CD4-positive, CD25-positive, alpha-beta regulatory T cell (primary cell): Measurements from ENCODE around the gene MRTFA. TPM values are rescaled to one million over a fixed set of nuclear protein-coding genes. Genes with fewer than 3 reads are reported as not detected.
A peak's percentile ranks its signal among the peaks of the same experiment; 100 is the strongest.

Experiments
- ATAC-seq, 2 donors: fragments of 150-1000 bp; cut with Tn5 transposase; one replicate each; pipeline ENCODE4 v1.10.0; 2021; ENCODE audit warnings: low read depth in 2 of 2, moderate number of reproducible peaks in 2 of 2, moderate library complexity in 1 of 2
- DNase-seq, 3 donors: peaks; one replicate each; pipeline versions ENCODE4 v3.0.0 to v3.0.0-alpha.2; 2012 to 2022; ENCODE audit warnings: mixed read lengths in 1 of 3
- H3K27ac ChIP-seq: one replicate; pipeline ENCODE4 v1.7.0; 2013; ENCODE audit warnings: mild to moderate bottlenecking, low read length; ENCODE audit not compliant: insufficient read depth, poor library complexity, severe bottlenecking
- H3K27me3 ChIP-seq: one replicate; pipeline ENCODE4 v1.7.0; 2013; ENCODE audit warnings: low read length; ENCODE audit not compliant: control insufficient read depth, insufficient read depth
- H3K36me3 ChIP-seq: one replicate; pipeline ENCODE4 v1.7.0; 2013; ENCODE audit warnings: mild to moderate bottlenecking, low read length, moderate library complexity; ENCODE audit not compliant: control insufficient read depth, insufficient read depth
- H3K4me1 ChIP-seq: 2 replicates; pipeline ENCODE4 v1.7.0; 2013; ENCODE audit warnings: mild to moderate bottlenecking, low read length; ENCODE audit not compliant: insufficient read depth, control insufficient read depth, poor library complexity, severe bottlenecking
- H3K4me3 ChIP-seq: one replicate; pipeline ENCODE4 v1.7.0; 2013; ENCODE audit warnings: low read depth, mild to moderate bottlenecking, low read length, moderate library complexity
- H3K9me3 ChIP-seq, 2 experiments: 1 replicate in 1 of 2; 2 replicates in 1 of 2; pipeline ENCODE4 v1.7.0; 2013; ENCODE audit warnings: low read length in 2 of 2, mild to moderate bottlenecking in 1 of 2, moderate library complexity in 1 of 2; ENCODE audit not compliant: control insufficient read depth in 2 of 2
- H3K27ac Mint-ChIP-seq, 3 donors: one replicate each; pipeline ENCODE4 v1.8.0; 2020 to 2022; ENCODE audit warnings: mild to moderate bottlenecking in 3 of 3, mixed read lengths in 3 of 3, moderate library complexity in 2 of 3
- H3K27me3 Mint-ChIP-seq: one replicate; pipeline ENCODE4 v1.8.0; 2022; ENCODE audit warnings: mild to moderate bottlenecking, mixed read lengths
- H3K36me3 Mint-ChIP-seq: one replicate; pipeline ENCODE4 v1.8.0; 2020; ENCODE audit warnings: mixed read lengths
- H3K4me1 Mint-ChIP-seq, 4 donors: one replicate each; pipeline ENCODE4 v1.8.0; 2020 to 2022; ENCODE audit warnings: mixed read lengths in 4 of 4, mild to moderate bottlenecking in 1 of 4
- H3K4me3 Mint-ChIP-seq, 4 donors: one replicate each; pipeline ENCODE4 v1.8.0; 2020 to 2022; ENCODE audit warnings: mild to moderate bottlenecking in 4 of 4, mixed read lengths in 4 of 4, moderate library complexity in 3 of 4
- H3K9me3 Mint-ChIP-seq, 7 donors: one replicate each; pipeline ENCODE4 v1.8.0; 2020 to 2022; ENCODE audit warnings: mixed read lengths in 7 of 7, mild to moderate bottlenecking in 3 of 7, moderate library complexity in 2 of 7
- polyA plus RNA-seq, 4 donors: library from polyadenylated mRNA; unstranded; fragments of 300-500 nt; fragmentation: Illumina TruSeq; gene quantifications; one replicate each; pipeline ENCODE4 v1.2.3, GENCODE V29; 2021
- total RNA-seq: library from RNA; stranded (reverse); gene quantifications from one replicate; pipeline ENCODE4 v1.2.3, GENCODE V29; 2022

The MRTFA gene
- total and polyA plus RNA-seq, 5 donors from 2014 or later, result 11.3 to 94.5 (median 16.4) TPM

DNA sequence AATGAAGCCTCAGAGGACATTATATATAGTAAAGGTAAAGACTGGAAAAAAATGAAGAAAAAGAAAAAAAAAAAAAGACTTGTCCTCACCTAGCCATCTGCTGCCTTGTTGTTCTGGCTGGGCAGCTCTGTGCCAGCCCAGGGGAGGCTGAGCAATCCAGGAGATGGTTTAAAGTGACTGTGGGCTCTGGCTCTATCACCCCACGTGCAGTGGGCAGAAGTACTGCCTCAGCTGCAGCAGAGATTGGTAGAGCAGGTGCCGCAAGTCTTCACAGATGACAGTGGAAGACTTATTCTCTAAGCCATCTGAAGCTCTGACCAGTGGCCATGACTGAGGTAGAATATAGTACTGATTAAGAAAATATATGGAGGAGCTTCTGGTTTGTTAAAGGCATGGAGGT is 203.9 kb downstream of the MRTFA start:
- H3K4me1 ChIP-seq, result peaks cover 11% of the 10 kb centered on the region
- peaks cover 36% of the 10 kb centered on the region for H3K36me3 Mint-ChIP-seq
- H3K4me3 ChIP-seq, result no peak overlapping the region
- H3K36me3 ChIP-seq, result peaks cover 74% of the 10 kb centered on the region
- H3K27ac Mint-ChIP-seq, result peak overlapping the region in 2 of 3 donors; percentile 3 to 48
- DNase-seq (no peak), ATAC-seq (no peak)
- H3K27me3 Mint-ChIP-seq, result no peaks in the 10 kb centered on the region
- no peak overlapping the region for H3K27ac ChIP-seq
- no peaks in the 10 kb centered on the region for H3K27me3 ChIP-seq
- H3K9me3 Mint-ChIP-seq, result no peaks in the 10 kb centered on the region
- H3K4me1 Mint-ChIP-seq, result peaks cover 20 to 42% (median 22%) of the 10 kb centered on the region in 4 donors
- no peaks in the 10 kb centered on the region for H3K9me3 ChIP-seq
- H3K4me3 Mint-ChIP-seq, result no peak overlapping the region

DNA sequence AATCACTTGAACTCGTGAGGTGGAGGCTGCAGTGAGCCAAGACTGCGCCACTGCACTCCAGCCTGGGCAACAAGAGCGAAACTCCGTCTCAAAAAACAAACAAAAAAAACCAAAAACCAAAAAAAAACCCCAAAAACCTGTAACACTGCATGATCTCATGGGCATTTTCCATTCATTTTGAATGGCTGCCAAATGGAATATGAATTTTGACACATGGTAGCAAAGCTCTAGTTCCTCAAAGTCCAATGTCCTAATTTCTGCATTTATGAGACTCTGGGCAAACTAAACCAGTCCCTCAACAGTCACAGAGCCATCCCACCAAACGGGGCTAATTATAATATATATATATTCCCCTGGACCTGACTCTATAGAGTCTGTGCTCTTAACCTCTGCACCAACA is 204.4 kb downstream of the MRTFA start:
- Histone ChIP-seq H3K27ac (no peak overlapping the region), H3K9me3 (no peaks in the 10 kb centered on the region), H3K27me3 (no peaks in the 10 kb centered on the region), H3K4me3 (no peak overlapping the region), H3K36me3 (peaks cover 79% of the 10 kb centered on the region), H3K4me1 (peaks cover 10% of the 10 kb centered on the region)
- peak overlapping the region in 1 of 3 donors; percentile 43 for H3K27ac Mint-ChIP-seq
- no peaks in the 10 kb centered on the region for H3K27me3 Mint-ChIP-seq
- peaks cover 16 to 37% (median 20%) of the 10 kb centered on the region in 4 donors for H3K4me1 Mint-ChIP-seq
- no peak overlapping the region for H3K4me3 Mint-ChIP-seq
- peaks cover 37% of the 10 kb centered on the region for H3K36me3 Mint-ChIP-seq
- H3K9me3 Mint-ChIP-seq, result no peaks in the 10 kb centered on the region
- ATAC-seq (no peak), DNase-seq (no peak)

DNA sequence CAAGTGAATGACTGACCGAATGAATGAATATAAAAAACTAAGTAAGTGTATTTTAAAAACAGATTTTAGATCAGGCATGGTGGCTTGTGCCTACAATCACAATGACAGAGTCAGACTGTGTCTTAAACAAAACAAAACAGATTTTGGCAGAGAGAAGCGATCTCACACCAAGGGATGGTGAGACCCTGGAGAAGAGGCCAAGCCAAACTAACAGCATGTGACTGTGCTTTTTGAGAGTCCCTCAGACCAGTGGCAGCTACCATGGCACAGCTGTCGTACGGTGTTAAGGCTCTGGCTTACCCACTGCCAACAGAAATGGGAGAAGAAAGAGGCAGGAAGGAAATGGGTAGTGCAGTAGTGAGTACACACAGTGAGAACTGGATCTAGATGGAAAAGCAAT is 205.5 kb downstream of the MRTFA start:
- peak overlapping the region in 2 of 3 donors; percentile 54 to 75 for H3K27ac Mint-ChIP-seq
- H3K36me3 Mint-ChIP-seq, result peaks cover 48% of the 10 kb centered on the region
- H3K9me3 ChIP-seq, result no peaks in the 10 kb centered on the region
- ATAC-seq (no peak), DNase-seq (no peak)
- no peak overlapping the region for H3K27ac ChIP-seq
- H3K36me3 ChIP-seq, result peaks cover 87% of the 10 kb centered on the region
- H3K27me3 Mint-ChIP-seq, result no peaks in the 10 kb centered on the region
- no peaks in the 10 kb centered on the region for H3K4me1 ChIP-seq
- no peak overlapping the region for H3K4me3 Mint-ChIP-seq
- H3K9me3 Mint-ChIP-seq, result no peaks in the 10 kb centered on the region
- H3K4me3 ChIP-seq, result no peak overlapping the region
- H3K27me3 ChIP-seq, result no peaks in the 10 kb centered on the region
- H3K4me1 Mint-ChIP-seq, result peaks cover 6 to 35% (median 13%) of the 10 kb centered on the region in 4 donors

DNA sequence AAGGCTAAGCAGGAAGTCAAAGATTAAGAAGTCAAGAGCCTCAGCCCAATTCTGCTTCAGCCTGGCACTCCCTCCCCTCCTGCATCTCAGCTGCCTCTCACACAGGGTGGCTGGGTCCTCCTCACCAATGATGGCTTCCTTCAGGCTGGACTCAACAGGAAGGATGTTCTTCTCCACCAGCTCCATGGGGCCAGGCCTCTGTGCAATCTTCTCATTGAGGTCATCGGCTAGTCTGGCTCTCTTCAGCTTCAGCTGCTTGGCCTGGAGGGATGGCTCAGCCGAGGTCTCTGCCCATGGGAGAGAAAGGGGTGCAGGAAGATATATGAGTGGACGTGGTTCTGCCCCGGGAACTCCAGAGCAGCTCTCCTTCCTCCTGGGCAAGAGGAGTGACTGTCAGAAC is 207.0 kb downstream of the MRTFA start:
- Histone ChIP-seq H3K4me3 (no peak overlapping the region), H3K36me3 (peaks cover 91% of the 10 kb centered on the region), H3K9me3 (no peaks in the 10 kb centered on the region), H3K4me1 (no peaks in the 10 kb centered on the region), H3K27ac (no peak overlapping the region), H3K27me3 (no peaks in the 10 kb centered on the region)
- Mint-ChIP-seq H3K4me3 (no peak overlapping the region), H3K9me3 (no peaks in the 10 kb centered on the region), H3K36me3 (peaks cover 50% of the 10 kb centered on the region), H3K27me3 (no peaks in the 10 kb centered on the region), H3K4me1 (peaks cover 6 to 36% (median 13%) of the 10 kb centered on the region in 4 donors), H3K27ac (peak overlapping the region; percentile 73 to 87 (median 87))
- no peak for DNase-seq
- ATAC-seq, result no peak

DNA sequence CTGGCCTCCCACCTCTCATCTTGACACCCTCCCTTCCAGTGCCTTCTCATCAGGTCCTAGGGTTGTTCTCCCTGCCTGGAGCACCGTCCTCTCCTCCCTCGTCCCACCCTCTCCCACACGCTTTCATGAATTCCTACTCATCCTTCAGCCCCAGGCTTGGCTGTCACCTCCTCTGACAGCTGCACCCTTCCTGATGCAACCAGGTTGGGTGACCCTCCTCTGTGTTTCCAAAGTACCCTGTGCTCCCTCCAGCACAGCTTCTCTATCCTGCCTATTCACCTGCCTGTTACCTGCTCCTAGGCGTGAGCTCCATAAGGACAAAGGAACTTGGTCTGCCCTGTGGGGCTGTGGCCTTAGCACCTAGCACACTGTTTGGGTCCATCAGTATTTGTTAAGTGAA is 207.7 kb downstream of the MRTFA start:
- peaks cover 6 to 36% (median 12%) of the 10 kb centered on the region in 4 donors for H3K4me1 Mint-ChIP-seq
- peak overlapping the region; percentile 69 to 87 (median 73) for H3K27ac Mint-ChIP-seq
- H3K27me3 Mint-ChIP-seq, result no peaks in the 10 kb centered on the region
- peaks cover 45% of the 10 kb centered on the region for H3K36me3 Mint-ChIP-seq
- DNase-seq (no peak), ATAC-seq (no peak)
- H3K4me3 ChIP-seq, result no peak overlapping the region
- H3K4me3 Mint-ChIP-seq, result no peak overlapping the region
- peaks cover 91% of the 10 kb centered on the region for H3K36me3 ChIP-seq
- no peaks in the 10 kb centered on the region for H3K9me3 Mint-ChIP-seq
- H3K9me3 ChIP-seq, result no peaks in the 10 kb centered on the region
- no peaks in the 10 kb centered on the region for H3K27me3 ChIP-seq
- H3K27ac ChIP-seq, result no peak overlapping the region
- no peaks in the 10 kb centered on the region for H3K4me1 ChIP-seq

DNA sequence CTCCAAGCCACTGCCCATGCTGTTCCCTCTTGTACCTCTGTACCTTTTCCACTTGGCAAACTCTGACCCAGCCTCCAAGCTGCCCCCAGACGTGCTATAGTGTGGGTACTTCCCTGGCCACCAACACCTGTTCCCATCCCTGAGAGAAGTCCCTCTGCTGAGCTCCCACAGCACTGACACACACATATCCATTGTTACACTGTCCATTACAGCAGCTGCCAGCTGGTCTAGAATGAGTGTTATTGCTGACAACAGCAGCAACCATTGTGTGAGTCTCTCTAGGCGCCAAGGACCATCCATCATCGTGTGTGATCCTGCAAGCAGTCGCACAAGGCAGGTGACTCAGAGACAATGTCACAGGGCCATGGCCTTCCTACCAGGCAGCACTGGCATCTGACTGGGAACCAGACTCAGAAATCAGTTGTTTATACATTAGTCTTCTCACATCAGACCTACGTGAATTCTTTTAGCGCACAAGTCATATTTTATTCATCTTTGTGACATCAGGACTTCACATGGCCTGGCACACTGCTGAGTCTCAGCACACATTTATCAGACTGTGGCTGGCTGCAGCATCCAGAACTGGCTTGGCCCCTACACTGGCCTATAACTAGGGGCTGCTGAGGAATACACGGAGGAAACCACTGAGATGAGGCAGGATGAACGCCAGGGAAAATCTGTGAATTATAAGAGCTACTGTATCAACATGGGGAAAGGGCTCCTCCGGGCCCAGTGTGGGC is 209.8 kb downstream of the MRTFA start:
- peaks cover 8 to 31% (median 14%) of the 10 kb centered on the region in 4 donors for H3K4me1 Mint-ChIP-seq
- H3K27ac Mint-ChIP-seq, result peak overlapping the region; percentile 74 to 92 (median 86)
- no peak overlapping the region for H3K4me3 Mint-ChIP-seq
- H3K27me3 Mint-ChIP-seq, result no peaks in the 10 kb centered on the region
- no peak for DNase-seq
- Histone ChIP-seq H3K9me3 (no peaks in the 10 kb centered on the region), H3K27ac (no peak overlapping the region), H3K27me3 (no peaks in the 10 kb centered on the region), H3K4me1 (no peaks in the 10 kb centered on the region), H3K4me3 (no peak overlapping the region), H3K36me3 (peaks cover 96% of the 10 kb centered on the region)
- H3K36me3 Mint-ChIP-seq, result peaks cover 59% of the 10 kb centered on the region
- H3K9me3 Mint-ChIP-seq, result no peaks in the 10 kb centered on the region
- ATAC-seq, result no peak

DNA sequence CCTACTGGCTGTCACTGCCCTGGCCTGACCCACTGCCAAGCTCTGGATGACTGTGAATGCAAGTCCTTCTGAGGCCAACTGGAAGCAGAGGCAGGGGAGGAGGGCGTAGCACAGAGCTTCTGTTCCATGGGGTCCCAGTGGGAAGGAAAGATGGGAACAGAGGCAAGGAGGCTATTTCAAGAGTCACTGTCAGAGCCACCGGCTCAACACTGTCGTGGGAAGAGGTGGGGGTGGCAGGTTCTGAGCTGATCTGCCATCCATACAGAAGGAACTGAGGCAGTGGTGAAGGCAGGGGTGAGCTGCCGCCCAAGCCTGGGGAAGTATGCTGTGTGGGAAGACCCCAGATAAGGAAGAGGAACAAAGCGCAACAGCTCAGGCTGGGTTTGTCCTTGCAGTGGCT is 211.4 kb downstream of the MRTFA start:
- no peaks in the 10 kb centered on the region for H3K9me3 ChIP-seq
- DNase-seq (no peak), ATAC-seq (no peak)
- Mint-ChIP-seq H3K4me3 (no peak overlapping the region), H3K9me3 (no peaks in the 10 kb centered on the region), H3K36me3 (peaks cover 57% of the 10 kb centered on the region), H3K27ac (peak overlapping the region in 2 of 3 donors; percentile 46 to 92), H3K4me1 (peaks cover 4 to 32% (median 16%) of the 10 kb centered on the region in 4 donors), H3K27me3 (no peaks in the 10 kb centered on the region)
- no peak overlapping the region for H3K27ac ChIP-seq
- H3K27me3 ChIP-seq, result no peaks in the 10 kb centered on the region
- H3K4me3 ChIP-seq, result no peak overlapping the region
- no peaks in the 10 kb centered on the region for H3K4me1 ChIP-seq
- H3K36me3 ChIP-seq, result peaks cover 100% of the 10 kb centered on the region
